ENCODE measurements around the gene KREMEN1.
"Not testable (repeated sequence)": the region's sequence is repeated elsewhere in the genome, so short reads cannot be mapped to it uniquely, and the experiment has no call there.

Gene KREMEN1

GRCh38 chr22:29103121-29103520 is 30.3 kb downstream of the KREMEN1 start:
- DNase-seq (no peak), ATAC-seq (no peak)

- no peak for DNase-seq
- ATAC-seq, result no peak
These were observed 32.6 kb downstream of the KREMEN1 start for GRCh38 chr22:29105468-29105867.

- no peak for DNase-seq
- ATAC-seq, result no peak
These were observed 34.0 kb downstream of the KREMEN1 start for GRCh38 chr22:29106839-29107238.

GRCh38 chr22:29108137-29108536 is 35.3 kb downstream of the KREMEN1 start:
- ATAC-seq (no peak), DNase-seq (no peak)

DNA sequence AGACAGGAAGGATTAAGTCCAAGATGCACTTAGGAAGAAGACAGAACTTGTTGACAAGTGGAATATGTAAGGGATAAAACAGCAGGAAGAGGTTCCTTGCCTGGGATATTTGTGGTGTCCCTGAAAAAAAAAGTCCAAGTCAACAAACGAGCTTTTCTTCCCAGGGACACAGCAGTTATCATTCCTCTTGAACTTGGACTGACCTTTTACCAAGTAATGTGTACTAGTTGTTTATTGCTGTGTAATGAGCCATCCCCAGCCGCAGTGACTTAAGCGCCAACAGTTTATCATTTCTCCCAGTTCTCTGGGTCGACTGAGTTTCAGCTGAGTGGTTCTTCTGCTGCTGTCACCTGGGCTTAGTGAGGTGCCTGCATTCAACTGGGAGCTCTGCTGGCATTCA is 37.0 kb downstream of the KREMEN1 start:
- no peak for ATAC-seq

GRCh38 chr22:29110946-29111345 is 38.1 kb downstream of the KREMEN1 start:
- DNase-seq (no peak), ATAC-seq (no peak)

More for the DNA sequence above, 37.0 kb downstream of the KREMEN1 start:
- no peak for DNase-seq

DNA sequence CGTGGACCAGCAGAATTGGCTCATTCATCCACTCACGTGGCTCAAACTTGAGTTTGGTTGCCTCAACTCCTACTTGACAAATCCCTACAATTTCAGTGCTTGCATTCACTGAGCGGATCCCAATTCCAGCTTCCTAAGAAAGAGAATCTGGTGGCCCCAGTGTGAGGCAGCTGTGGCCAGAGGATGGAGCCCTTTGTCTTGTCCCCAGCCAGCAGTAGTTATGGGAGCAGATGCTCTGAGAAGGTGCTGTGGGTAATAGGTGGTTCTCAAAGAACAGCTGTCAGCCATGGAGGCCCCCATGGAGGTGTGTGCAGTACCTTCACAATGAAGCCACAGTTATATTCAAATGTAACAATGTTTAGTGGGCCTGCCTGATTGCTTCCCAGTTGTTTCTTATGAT is 39.3 kb downstream of the KREMEN1 start:
- ATAC-seq, result no peak
- no peak for DNase-seq

- ATAC-seq (no peak), DNase-seq (no peak)
These were observed 39.8 kb downstream of the KREMEN1 start for GRCh38 chr22:29112681-29113080.

DNA sequence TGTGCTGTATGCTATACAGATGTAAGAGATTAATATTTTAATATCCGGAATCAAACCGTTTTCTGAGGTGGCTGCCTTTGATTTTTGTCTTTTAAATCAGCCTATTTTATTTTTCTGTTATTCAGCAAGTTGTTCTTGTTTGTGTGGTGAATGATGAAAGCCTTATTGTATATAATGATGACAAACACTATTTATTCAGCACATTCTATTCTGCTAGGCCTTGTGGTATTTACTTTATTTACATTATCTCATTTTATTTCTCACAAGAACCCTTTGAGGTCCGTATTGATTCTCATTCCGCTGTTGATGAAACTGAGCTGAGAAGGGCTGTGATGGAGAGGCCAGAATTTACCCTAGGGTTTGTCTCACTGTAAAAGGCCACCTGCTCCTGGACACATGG is 40.5 kb downstream of the KREMEN1 start:
- ATAC-seq (no peak), DNase-seq (no peak)

- ATAC-seq, result no peak
- no peak for DNase-seq
These were observed 41.6 kb downstream of the KREMEN1 start for GRCh38 chr22:29114392-29114791.

DNA sequence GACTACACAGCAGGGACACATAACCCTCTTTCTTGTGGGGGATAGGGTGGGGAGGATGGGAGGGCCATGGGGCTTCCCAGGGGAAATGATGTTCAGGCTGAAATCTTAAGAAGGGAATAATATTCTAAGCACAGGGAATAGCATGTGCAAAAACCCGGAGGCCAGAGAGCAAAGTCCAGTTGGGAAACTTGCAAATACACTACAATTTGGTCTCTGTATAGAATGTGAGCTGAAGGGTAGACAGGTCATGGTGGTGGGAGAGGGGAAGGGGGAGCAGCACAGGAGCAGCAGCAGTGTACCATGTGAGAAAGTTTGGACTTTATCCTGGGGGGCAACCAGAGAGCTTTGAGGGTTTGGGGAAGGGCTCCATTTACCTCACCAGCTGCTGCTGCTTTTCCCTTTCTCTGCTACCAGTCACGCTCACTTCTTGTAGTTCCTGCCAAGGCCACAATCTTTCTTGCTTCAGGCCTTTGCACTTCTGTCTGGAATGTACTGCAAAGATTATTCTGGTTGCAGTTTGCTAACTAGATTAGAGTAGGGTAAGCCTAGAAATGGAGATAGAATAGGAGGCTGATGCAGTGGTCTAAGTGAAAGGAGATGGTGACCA is 43.0 kb downstream of the KREMEN1 start:
- ATAC-seq (no peak), DNase-seq (no peak)

DNA sequence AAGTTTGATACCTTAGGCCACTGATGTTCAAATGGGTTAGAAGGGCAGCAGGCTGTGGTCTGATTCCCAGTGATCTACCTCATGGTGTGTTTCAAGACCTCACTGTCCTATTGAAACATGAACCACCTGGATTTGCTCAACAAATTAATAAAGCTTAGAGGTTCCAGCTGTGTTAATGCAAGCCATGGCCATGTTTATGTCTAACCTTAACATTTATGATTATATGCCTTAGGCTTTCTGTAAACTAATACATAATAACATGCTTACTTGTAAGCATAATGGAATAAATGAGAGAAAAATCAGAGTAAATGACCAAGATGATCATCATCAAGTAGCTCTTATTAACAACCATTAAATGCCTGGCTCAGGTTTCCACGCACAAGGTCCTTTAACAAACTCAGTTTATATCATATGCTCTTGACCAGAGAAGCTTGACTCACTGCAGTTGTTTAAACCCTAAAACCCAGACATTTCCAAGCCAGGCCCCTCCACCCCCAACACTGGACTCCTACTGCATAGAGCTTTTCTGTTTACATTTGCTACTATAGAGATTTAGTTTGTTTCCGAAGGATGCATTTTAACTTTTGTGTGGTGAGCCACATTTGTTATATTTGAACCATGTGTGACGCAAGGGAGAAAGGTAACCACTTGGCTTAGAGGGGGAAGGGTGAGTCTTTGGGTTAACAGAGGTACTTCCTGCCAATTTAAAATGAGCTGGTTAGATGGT is 43.7 kb downstream of the KREMEN1 start:
- no peak for DNase-seq
- no peak for ATAC-seq

DNA sequence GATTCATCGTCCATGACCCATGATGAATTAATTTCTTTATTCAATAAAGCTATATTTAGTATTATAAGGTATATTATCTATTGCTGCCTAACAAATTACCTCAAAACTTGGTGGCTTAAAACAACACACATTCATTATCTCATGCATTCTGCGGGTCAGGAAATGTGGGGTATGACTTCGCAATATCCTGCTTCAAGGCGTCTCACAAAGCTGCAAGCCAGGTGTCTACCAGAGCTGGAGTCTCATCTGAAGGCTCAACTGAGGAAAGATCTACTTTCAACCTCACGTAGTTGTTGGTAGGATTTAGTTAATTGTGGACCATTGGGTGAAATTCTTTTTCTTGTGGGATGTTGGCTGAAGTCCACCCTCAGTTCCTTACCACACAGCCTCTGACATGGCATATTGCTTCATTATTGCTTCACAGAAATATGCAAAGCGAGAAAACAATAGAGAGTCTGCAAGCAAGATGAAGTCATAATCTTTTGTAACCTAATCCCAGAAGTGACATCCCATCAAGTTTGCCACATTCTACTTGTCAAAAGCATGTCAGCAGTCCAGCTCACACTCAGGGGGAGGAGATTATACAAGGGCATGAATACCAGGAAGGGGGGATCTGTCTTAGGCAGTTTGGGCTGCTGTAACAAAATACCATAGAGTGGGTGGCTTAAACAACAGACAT is 45.1 kb downstream of the KREMEN1 start:
- ATAC-seq, result no peak

GRCh38 chr22:29120098-29120912 is 47.5 kb downstream of the KREMEN1 start:
- not testable (repeated sequence) for DNase-seq, ATAC-seq

More for the DNA sequence above, 45.1 kb downstream of the KREMEN1 start:
- DNase-seq, result no peak

- ATAC-seq (no peak), DNase-seq (no peak)
These were observed 48.3 kb downstream of the KREMEN1 start for GRCh38 chr22:29121124-29121523.

DNA sequence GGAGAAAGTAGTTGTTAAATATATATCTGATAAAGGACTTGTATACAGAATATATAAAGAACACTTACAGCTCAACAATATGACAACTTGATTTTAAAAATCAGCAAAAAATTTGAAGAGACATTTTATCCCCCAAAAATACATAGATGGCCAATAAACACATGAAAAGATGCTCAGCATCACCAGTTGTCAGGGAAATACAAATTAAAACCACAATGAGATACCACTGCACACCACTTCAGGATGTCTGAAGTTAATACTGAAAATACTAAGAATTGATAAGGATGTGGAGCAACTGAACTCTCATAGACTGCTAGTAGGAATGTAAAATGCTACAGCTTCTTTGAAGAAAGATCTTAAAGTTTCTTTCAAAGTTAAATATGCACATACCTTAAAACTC is 49.2 kb downstream of the KREMEN1 start:
- ATAC-seq, result no peak
- no peak for DNase-seq

- no peak for DNase-seq
- no peak for ATAC-seq
These were observed 52.1 kb downstream of the KREMEN1 start for GRCh38 chr22:29124777-29125442.

GRCh38 chr22:29125443-29125778 is 52.6 kb downstream of the KREMEN1 start:
- DNase-seq (no peak), ATAC-seq (no peak)

- no peak for ATAC-seq
- no peak for DNase-seq
These were observed 53.0 kb downstream of the KREMEN1 start for GRCh38 chr22:29125844-29126243.

DNA sequence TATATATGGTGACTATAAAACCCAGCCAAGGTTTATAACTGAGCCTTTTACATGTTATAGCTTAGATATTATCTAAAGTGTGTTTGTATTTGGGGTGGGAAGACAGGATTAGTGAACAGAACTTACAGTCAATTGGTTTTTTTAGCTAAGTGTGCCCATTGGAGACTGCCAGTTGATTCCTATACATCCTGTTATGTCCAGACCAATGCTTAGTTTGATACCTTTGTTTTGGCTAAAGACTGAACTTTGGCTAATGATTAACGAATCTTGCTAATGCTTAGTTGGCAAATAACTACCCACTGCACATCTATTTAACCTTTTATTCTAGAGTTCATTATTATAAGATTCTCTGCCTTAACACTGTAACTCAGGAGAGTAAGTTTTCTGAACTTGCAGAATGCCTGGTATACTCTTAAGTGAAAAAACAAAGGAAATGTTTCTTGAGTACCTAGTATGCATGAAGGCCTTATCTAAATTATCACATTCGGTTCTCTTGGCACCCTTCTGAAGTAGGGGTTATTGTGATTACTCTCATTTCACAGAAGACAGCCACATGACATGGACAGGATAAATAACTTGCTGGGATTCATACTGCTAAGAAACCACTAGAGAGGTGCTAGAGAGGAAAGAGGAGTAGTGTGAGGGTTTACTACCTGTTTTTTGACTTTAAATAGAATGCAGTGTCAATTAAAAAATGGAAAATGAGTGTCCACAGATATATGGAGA is 54.0 kb downstream of the KREMEN1 start:
- ATAC-seq (no peak), DNase-seq (no peak)
